Peyer's patch (tissue), 4 donors: ENCODE measurements around the gene SMAD1. TPM values are rescaled to one million over a fixed set of nuclear protein-coding genes. Genes with fewer than 3 reads are reported as not detected.
A peak's percentile ranks its signal among the peaks of the same experiment; 100 is the strongest.

Experiments
- DNase-seq, 3 donors: peaks; one replicate each; pipeline ENCODE4 v3.0.0-alpha.2; 2017 to 2019
- H3K27ac ChIP-seq, 4 donors: fragments of 200-600 bp; sonication (generic); one replicate each; pipeline ENCODE4 v1.5.1; 2016 to 2019
- H3K27me3 ChIP-seq, 2 donors: fragments of 200-600 bp; sonication (generic); one replicate each; pipeline ENCODE4 v1.5.1; 2019
- H3K36me3 ChIP-seq, 3 donors: fragments of 200-600 bp; sonication (generic); one replicate each; pipeline ENCODE4 v1.5.1; 2016 to 2019
- H3K4me1 ChIP-seq, 4 donors: fragments of 200-600 bp; sonication (generic); one replicate each; pipeline ENCODE4 v1.5.1; 2016 to 2019
- H3K4me3 ChIP-seq, 4 donors: fragments of 200-600 bp; sonication (generic); 1 replicate in 3 of 4; 2 replicates in 1 of 4; pipeline ENCODE4 v1.5.1; 2016 to 2019; ENCODE audit warnings: mild to moderate bottlenecking in 1 of 4
- H3K9me3 ChIP-seq, 4 donors: fragments of 200-600 bp; sonication (generic); one replicate each; pipeline ENCODE4 v1.5.1; 2016 to 2019; ENCODE audit warnings: mild to moderate bottlenecking in 1 of 4
- CTCF ChIP-seq, 6 experiments: fragments of 450-650 bp in 4 of 6; fragments of 200-600 bp in 2 of 6; sonication (generic) in 1 of 6; IDR thresholded peaks; one replicate each; pipeline ENCODE4 v1.5.1; 2017 to 2019; ENCODE audit warnings: antibody characterized with exemption in 6 of 6, mild to moderate bottlenecking in 3 of 6, moderate library complexity in 1 of 6
- POLR2A ChIP-seq, 2 donors: fragments of 450-650 bp; IDR thresholded peaks; one replicate each; pipeline ENCODE4 v1.5.1; 2017; ENCODE audit warnings: antibody characterized with exemption in 2 of 2, mild to moderate bottlenecking in 2 of 2, moderate library complexity in 2 of 2
- total RNA-seq, 4 donors: library from RNA; depleted of rRNA; stranded (reverse); fragments of >200 nt; gene quantifications; one replicate each; pipeline ENCODE4 v1.1.0, GENCODE V29; 2016

SMAD1 gene
- total RNA-seq, 4 donors from 2014 or later = 29.7 to 49.0 (median 43.4) TPM

DNA sequence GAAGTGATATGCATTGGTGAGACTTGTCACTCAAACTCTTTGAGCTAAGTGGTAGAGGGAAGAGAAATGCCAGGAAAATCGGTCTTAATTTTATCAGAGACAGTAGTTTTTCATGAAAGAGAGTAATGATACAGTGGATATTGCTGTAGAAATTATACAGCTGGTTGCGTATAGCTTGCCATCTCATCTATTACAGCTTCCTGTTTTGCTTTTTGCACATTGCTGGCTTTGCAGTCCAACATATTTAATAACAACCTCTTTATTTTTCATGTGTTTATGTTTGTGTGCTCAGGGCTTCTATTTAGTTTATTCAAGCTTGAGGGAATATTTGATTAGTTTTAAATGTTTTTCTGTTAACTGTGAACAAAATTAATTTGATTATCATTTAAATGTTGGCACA is 11.5 kb downstream of the SMAD1 start:
- peaks cover 0 to 38% (median 0%) of the 10 kb centered on the region in 4 donors for H3K4me1 ChIP-seq
- DNase-seq = no peak
- no peak for TF ChIP-seq POLR2A (IDR thresholded peaks at IDR 0.05)
- no peak for TF ChIP-seq CTCF (IDR thresholded peaks at IDR 0.05)
- no peak overlapping the region for H3K4me3 ChIP-seq
- no peaks in the 10 kb centered on the region for H3K36me3 ChIP-seq
- H3K27ac ChIP-seq = peak overlapping the region in 1 of 4 donors; percentile 32
- no peaks in the 10 kb centered on the region for H3K27me3 ChIP-seq
- H3K9me3 ChIP-seq = no peaks in the 10 kb centered on the region

DNA sequence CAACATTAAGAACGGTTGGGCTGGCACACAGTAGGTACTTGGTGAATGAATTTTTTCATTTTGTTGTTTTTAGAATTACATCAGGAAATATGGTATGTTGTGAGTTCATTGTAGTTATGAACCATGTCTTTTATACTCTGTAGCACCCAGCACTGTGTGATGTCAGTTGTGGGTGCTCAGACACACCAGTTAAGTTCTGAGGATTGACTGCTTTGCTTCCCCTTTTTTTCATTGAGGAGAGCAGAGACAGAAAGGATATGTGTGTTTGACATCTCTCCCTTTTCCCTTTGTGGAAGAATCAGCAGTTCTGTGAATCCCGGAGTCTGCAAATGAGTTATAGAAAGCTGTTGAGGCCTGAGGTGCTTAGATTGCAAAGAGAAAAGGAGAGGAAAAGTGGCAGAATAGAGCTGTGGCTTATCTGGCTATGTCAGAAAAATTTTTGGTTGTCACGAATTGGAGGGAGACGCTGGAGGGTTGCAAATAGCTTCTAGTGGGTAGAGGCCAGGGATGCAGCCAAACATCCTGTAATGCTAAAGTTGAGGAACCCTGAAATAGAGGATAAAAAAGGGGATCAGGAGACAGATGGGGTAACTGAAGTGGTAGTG is 13.1 kb downstream of the SMAD1 start:
- Histone ChIP-seq H3K36me3 (no peaks in the 10 kb centered on the region), H3K27me3 (no peaks in the 10 kb centered on the region), H3K27ac (no peak overlapping the region), H3K9me3 (no peaks in the 10 kb centered on the region), H3K4me3 (no peak overlapping the region), H3K4me1 (peaks cover 0 to 38% (median 0%) of the 10 kb centered on the region in 4 donors)
- no peak for DNase-seq
- TF ChIP-seq POLR2A (IDR thresholded peaks at IDR 0.05) (no peak), CTCF (IDR thresholded peaks at IDR 0.05) (no peak)

- no peak for TF ChIP-seq CTCF (IDR thresholded peaks at IDR 0.05)
- no peak for TF ChIP-seq POLR2A (IDR thresholded peaks at IDR 0.05)
- Histone ChIP-seq H3K4me1 (peaks cover 0 to 36% (median 0%) of the 10 kb centered on the region in 4 donors), H3K27me3 (no peaks in the 10 kb centered on the region)
These were observed 14.6 kb downstream of the SMAD1 start for GRCh38 chr4:145496292-145496691.

DNA sequence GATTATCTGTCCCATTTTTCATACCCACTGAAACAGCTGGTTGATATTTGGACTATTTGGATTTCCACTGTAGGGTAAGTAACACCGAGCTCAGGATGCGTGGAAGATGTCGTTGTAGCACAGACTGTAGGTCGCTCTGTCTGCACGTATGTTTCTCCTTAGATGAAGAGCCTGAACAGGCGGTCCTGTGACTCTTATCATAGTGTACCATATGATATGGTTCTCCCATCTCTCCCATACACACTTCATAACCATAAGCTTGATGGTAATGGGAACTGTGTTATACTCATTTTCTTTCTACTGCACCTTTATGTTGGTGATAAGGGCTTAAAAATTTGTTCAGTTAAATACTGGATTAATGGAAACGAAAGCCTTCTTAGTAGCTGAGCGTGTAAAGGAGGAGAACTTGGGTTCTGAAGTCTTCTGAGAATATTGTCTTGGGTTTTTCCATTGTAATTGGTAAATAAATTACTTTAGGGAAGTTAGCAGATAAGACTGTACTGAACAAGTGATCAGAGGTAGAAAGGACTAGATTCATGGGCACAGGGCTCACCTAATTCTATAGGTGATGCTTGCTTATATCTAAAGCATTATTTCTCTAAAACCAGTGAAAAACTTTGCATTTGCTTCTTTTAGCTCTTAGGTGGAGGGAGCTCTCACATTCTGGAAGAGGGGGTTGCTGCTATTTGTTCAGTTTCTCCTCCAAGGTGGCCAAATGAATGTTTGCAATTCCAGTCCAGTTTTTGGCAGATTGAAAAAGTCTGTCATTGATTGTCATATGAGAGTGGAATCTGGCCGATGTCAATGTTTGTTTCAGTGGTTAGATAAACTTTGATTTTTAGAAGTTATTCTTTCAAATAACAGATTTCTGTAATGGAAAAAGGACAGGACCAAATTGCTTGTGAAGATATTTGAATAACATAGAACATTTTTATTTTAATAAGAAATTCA is 15.8 kb downstream of the SMAD1 start:
- DNase-seq = no peak
- no peaks in the 10 kb centered on the region for H3K9me3 ChIP-seq
- no peaks in the 10 kb centered on the region for H3K27me3 ChIP-seq
- no peak for TF ChIP-seq POLR2A (IDR thresholded peaks at IDR 0.05)
- no peak for TF ChIP-seq CTCF (IDR thresholded peaks at IDR 0.05)
- no peak overlapping the region for H3K27ac ChIP-seq
- H3K4me3 ChIP-seq = no peak overlapping the region
- H3K4me1 ChIP-seq = peaks cover 0 to 24% (median 0%) of the 10 kb centered on the region in 4 donors
- no peaks in the 10 kb centered on the region for H3K36me3 ChIP-seq

More at GRCh38 chr4:145496292-145496691, 14.6 kb downstream of the SMAD1 start:
- H3K27ac ChIP-seq = no peak overlapping the region
- DNase-seq = no peak
- H3K9me3 ChIP-seq = no peaks in the 10 kb centered on the region
- no peaks in the 10 kb centered on the region for H3K36me3 ChIP-seq
- no peak overlapping the region for H3K4me3 ChIP-seq

DNA sequence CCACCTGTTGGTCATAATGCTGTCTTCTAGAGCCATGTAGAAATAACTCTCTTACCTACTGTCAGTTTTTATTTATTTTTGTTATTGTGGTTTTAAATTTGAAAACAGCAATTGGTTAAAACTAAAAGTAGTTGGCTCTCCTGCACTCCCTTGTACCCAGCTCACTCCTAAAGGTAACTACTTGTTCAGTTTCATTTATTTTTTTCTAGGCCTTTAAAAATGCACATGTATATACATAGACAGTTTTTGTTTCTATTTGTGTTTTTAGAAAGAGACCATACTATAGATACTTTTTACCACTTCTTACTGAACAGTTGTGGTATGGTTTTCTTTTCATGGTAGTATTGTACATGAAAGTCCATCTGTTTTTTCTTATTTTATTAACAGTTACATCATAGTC is 16.8 kb downstream of the SMAD1 start:
- TF ChIP-seq POLR2A (IDR thresholded peaks at IDR 0.05) (no peak), CTCF (IDR thresholded peaks at IDR 0.05) (no peak)
- Histone ChIP-seq H3K9me3 (no peaks in the 10 kb centered on the region), H3K27ac (no peak overlapping the region), H3K27me3 (no peaks in the 10 kb centered on the region), H3K36me3 (no peaks in the 10 kb centered on the region), H3K4me1 (peaks cover 0 to 15% (median 0%) of the 10 kb centered on the region in 4 donors), H3K4me3 (no peak overlapping the region)
- no peak for DNase-seq
